ENCODE data around the gene MIAT.

Gene MIAT

DNA sequence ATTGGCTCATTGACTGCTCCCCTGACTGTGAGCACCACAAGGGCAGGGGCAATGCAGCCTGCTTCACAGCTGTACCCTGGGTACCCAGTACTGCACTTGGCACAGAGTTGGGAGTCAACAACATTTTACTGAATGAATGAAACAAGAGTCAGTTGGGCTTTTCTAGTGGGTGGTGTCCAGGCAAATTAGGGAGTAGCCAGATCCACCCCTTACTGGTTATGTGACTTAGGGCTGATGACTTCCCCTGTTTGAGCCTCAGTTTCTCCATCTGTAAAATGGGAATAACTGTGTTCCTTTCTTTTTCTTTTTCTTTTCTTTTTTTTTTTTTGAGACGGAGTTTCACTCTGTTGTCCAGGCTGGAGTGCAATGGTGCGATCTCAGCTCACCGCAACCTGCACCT is 23.1 kb downstream of the MIAT start:
- ChIA-PET POLR2A (no interaction called here), CTCF (interaction anchor here (0.7 to 1.0 kb wide), 3 partner anchors 108 to 1201 kb away, joined by 3 to 5 read pairs (median 3); no protein-coding TSS in a partner anchor)

GRCh38 chr22:26681395-26681821 is 24.0 kb downstream of the MIAT start:
- TF ChIP-seq ZNF701 (tag by site-specific recombination; IDR thresholded peaks at IDR 0.05) (no peak), ZNF398 (tag by site-specific recombination; IDR thresholded peaks at IDR 0.05) (no peak), MEIS1 (CRISPR knock-in tag; IDR thresholded peaks at IDR 0.05; ENCODE audit: borderline replicate concordance) (no peak), ZNF184 (tag by site-specific recombination; IDR thresholded peaks at IDR 0.05) (no peak), ZNF48 (tag by site-specific recombination; IDR thresholded peaks at IDR 0.05) (no peak), ZNF558 (tag by site-specific recombination; IDR thresholded peaks at IDR 0.05) (no peak), ZNF350 (tag by site-specific recombination; IDR thresholded peaks at IDR 0.05) (no peak)
- TF ChIP-seq, protein P1, sequence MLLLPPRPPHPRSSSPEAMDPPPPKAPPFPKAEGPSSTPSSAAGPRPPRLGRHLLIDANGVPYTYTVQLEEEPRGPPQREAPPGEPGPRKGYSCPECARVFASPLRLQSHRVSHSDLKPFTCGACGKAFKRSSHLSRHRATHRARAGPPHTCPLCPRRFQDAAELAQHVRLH (tag by site-specific recombination; IDR thresholded peaks at IDR 0.05): no peak
- POLR2A ChIA-PET: interaction anchor here (0.8 kb wide), 1 partner anchor 8 kb away, joined by 5 read pairs; no protein-coding TSS in a partner anchor
- Histone ChIP-seq H3K36me3 (ENCODE audit: control insufficient read depth in 2 of 2, insufficient read depth in 1 of 2, low read length in 2 of 2) (peaks cover 0 to 23% of the 10 kb centered on the region in 2 experiments; a peak in 2 of 3 replicates), H3K4me1 (ENCODE audit: control insufficient read depth, insufficient read depth, low read length) (no peaks in the 10 kb centered on the region), H3K27ac (ENCODE audit: extremely low read depth, low read depth, low read length) (no peak overlapping the region), H3K9me3 (ENCODE audit: control insufficient read depth, insufficient read depth, low read depth, low read length) (no peaks in the 10 kb centered on the region), H3K4me3 (ENCODE audit: low read depth, low read length) (no peak overlapping the region)
- CTCF ChIA-PET: interaction anchor here (0.6 to 4.9 kb wide), 4 partner anchors 8 to 1445 kb away, joined by 3 to 19 read pairs (median 3); no protein-coding TSS in a partner anchor

More for the DNA sequence above, 23.1 kb downstream of the MIAT start:
- TF ChIP-seq ZNF660 (tag by site-specific recombination; IDR thresholded peaks at IDR 0.05) (no peak), ZNF335 (tag by site-specific recombination; conservative IDR thresholded peaks at IDR 0.05) (no peak), ZNF18 (tag by site-specific recombination; IDR thresholded peaks at IDR 0.05) (no peak), ZNF324 (tag by site-specific recombination; IDR thresholded peaks at IDR 0.05) (no peak), ZNF140 (tag by site-specific recombination; IDR thresholded peaks at IDR 0.05) (no peak)
- TF ChIP-seq, protein P2, sequence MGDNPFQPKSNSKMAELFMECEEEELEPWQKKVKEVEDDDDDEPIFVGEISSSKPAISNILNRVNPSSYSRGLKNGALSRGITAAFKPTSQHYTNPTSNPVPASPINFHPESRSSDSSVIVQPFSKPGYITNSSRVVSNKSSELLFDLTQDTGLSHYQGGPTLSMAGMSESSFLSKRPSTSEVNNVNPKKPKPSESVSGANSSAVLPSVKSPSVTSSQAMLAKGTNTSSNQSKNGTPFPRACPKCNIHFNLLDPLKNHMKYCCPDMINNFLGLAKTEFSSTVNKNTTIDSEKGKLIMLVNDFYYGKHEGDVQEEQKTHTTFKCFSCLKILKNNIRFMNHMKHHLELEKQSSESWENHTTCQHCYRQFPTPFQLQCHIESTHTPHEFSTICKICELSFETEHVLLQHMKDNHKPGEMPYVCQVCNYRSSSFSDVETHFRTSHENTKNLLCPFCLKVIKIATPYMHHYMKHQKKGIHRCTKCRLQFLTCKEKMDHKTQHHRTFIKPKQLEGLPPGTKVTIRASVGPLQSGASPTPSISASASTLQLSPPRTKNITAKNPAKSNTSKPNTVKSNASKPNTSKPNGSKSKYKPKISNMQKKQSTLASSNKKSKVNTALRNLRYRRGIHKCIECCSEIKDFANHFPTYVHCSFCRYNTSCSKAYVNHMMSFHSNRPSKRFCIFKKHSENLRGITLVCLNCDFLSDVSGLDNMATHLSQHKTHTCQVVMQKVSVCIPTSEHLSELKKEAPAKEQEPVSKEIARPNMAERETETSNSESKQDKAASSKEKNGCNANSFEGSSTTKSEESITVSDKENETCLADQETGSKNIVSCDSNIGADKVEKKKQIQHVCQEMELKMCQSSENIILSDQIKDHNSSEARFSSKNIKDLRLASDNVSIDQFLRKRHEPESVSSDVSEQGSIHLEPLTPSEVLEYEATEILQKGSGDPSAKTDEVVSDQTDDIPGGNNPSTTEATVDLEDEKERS (tag by site-specific recombination; IDR thresholded peaks at IDR 0.05): no peak
- TF ChIP-seq, protein P3, sequence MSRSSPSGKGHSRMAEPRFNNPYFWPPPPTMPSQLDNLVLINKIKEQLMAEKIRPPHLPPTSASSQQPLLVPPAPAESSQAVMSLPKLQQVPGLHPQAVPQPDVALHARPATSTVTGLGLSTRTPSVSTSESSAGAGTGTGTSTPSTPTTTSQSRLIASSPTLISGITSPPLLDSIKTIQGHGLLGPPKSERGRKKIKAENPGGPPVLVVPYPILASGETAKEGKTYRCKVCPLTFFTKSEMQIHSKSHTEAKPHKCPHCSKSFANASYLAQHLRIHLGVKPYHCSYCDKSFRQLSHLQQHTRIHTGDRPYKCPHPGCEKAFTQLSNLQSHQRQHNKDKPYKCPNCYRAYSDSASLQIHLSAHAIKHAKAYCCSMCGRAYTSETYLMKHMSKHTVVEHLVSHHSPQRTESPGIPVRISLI (tag by site-specific recombination; IDR thresholded peaks at IDR 0.05): no peak
- Histone ChIP-seq H3K36me3 (ENCODE audit: control insufficient read depth in 2 of 2, insufficient read depth in 1 of 2, low read length in 2 of 2) (peaks cover 0 to 23% of the 10 kb centered on the region in 2 experiments; a peak in 2 of 3 replicates), H3K27ac (ENCODE audit: extremely low read depth, low read depth, low read length) (no peak overlapping the region), H3K4me1 (ENCODE audit: control insufficient read depth, insufficient read depth, low read length) (no peaks in the 10 kb centered on the region), H3K4me3 (ENCODE audit: low read depth, low read length) (no peak overlapping the region), H3K9me3 (ENCODE audit: control insufficient read depth, insufficient read depth, low read depth, low read length) (no peaks in the 10 kb centered on the region)

Measured in HEK293 (cell line).